Endothelial cell of umbilical vein (primary cell): ENCODE data around the gene LRRC8E. TPM values are rescaled to one million over a fixed set of nuclear protein-coding genes. Genes with fewer than 3 reads are reported as not detected.
A peak's percentile ranks its signal among the peaks of the same experiment; 100 is the strongest.

Source experiments
- BruUV-seq: library from RNA; stranded (reverse); fragments of 400-500 nt; replicated peaks from 2 replicates; lab custom pipeline; 2021; lab: Mats Ljungman, UMichigan
- CTCF ChIA-PET: fragments of 300-600, 350-600 bp; sonication (Branson Sonifier 250); formaldehyde crosslinking; loops from one replicate; lab custom pipeline; 2021; ENCODE audit warnings: antibody characterized with exemption, inconsistent platforms; lab: Charles Lee
- POLR2A ChIA-PET: fragments of 300-600, 350-600 bp; sonication (Branson Sonifier 250); formaldehyde crosslinking; loops from one replicate; lab custom pipeline; 2021; ENCODE audit warnings: antibody characterized with exemption, inconsistent platforms; lab: Charles Lee
- DNase-seq: peaks from one replicate; pipeline ENCODE4 v3.0.0-alpha.2; 2011; ENCODE audit warnings: low read depth, low spot score
- FAIRE-seq: peaks from 2 replicates; lab custom pipeline; 2011; peaks lifted over from hg19 to GRCh38; lab: Jason Lieb, UNC
- H2AFZ ChIP-seq: 2 replicates; pipeline ENCODE4 v1.6.0; 2012; ENCODE audit warnings: low read depth, low read length, control low read depth, inconsistent platforms
- H3K27ac ChIP-seq: 2 replicates; pipeline ENCODE4 v1.5.1; 2011; ENCODE audit warnings: low read depth, mild to moderate bottlenecking, control low read depth, low read length, moderate library complexity; ENCODE audit not compliant: insufficient read depth
- H3K27me3 ChIP-seq, 2 experiments: 2 replicates each; pipeline versions ENCODE4 v1.6.0 to v1.6.1; 2011; ENCODE audit warnings: low read length in 2 of 2, mixed read lengths in 1 of 2; ENCODE audit not compliant: control insufficient read depth in 2 of 2, insufficient read depth in 2 of 2
- H3K36me3 ChIP-seq, 2 experiments: 2 replicates in 1 of 2; 3 replicates in 1 of 2; pipeline ENCODE4 v1.5.1; 2011; ENCODE audit warnings: low read length in 2 of 2, mild to moderate bottlenecking in 1 of 2, moderate library complexity in 1 of 2; ENCODE audit not compliant: control insufficient read depth in 2 of 2, insufficient read depth in 2 of 2; ENCODE audit errors: extremely low read depth in 1 of 2
- H3K4me1 ChIP-seq: 3 replicates; pipeline ENCODE4 v1.5.1; 2011; ENCODE audit warnings: mild to moderate bottlenecking, low read length; ENCODE audit not compliant: control insufficient read depth, insufficient read depth; ENCODE audit errors: extremely low read depth
- H3K4me2 ChIP-seq: 2 replicates; pipeline ENCODE4 v1.6.1; 2011; ENCODE audit warnings: low read length, control low read depth, mixed read lengths; ENCODE audit not compliant: insufficient read depth
- H3K4me3 ChIP-seq, 3 experiments: fragments of 200-600 bp in 1 of 3; sonication (generic), shearing (Covaris generic) in 1 of 3; replicated peaks in 1 of 3; 2 replicates each; pipeline ENCODE4 v1.5.1; 2011 to 2016; ENCODE audit warnings: control low read depth in 3 of 3, low read length in 3 of 3, mild to moderate bottlenecking in 2 of 3, inconsistent platforms in 1 of 3, low read depth in 1 of 3, moderate library complexity in 1 of 3; ENCODE audit not compliant: insufficient read depth in 1 of 3
- H3K79me2 ChIP-seq: 2 replicates; pipeline ENCODE4 v1.6.0; 2012; ENCODE audit warnings: low read length, inconsistent platforms; ENCODE audit not compliant: control insufficient read depth, insufficient read depth
- H3K9ac ChIP-seq: replicated peaks from 2 replicates; pipeline ENCODE3; 2011; ENCODE audit warnings: low read length, control low read depth; ENCODE audit not compliant: insufficient read depth; ENCODE audit errors: extremely low read depth
- H3K9me1 ChIP-seq: replicated peaks from 3 replicates; pipeline ENCODE4 v1.6.0; 2011; ENCODE audit warnings: mild to moderate bottlenecking, low read length; ENCODE audit not compliant: control insufficient read depth, insufficient read depth; ENCODE audit errors: extremely low read depth
- H3K9me3 ChIP-seq: replicated peaks from 2 replicates; pipeline ENCODE4 v1.5.1; 2012; ENCODE audit warnings: low read length, inconsistent platforms; ENCODE audit not compliant: control insufficient read depth, insufficient read depth
- H4K20me1 ChIP-seq: replicated peaks from 2 replicates; pipeline ENCODE3; 2011; ENCODE audit warnings: mild to moderate bottlenecking, low read length; ENCODE audit not compliant: control insufficient read depth, insufficient read depth; ENCODE audit errors: extremely low read depth
- EZH2 ChIP-seq: IDR thresholded peaks from 2 replicates; pipeline ENCODE4 v1.6.1; 2012; ENCODE audit warnings: borderline replicate concordance, low read depth, mild to moderate bottlenecking, moderate library complexity, low read length, inconsistent platforms; ENCODE audit not compliant: severe bottlenecking
- FOS ChIP-seq: IDR thresholded peaks from 2 replicates; pipeline ENCODE4 v1.6.1; 2011; ENCODE audit warnings: mild to moderate bottlenecking, low read length, moderate library complexity, borderline replicate concordance; ENCODE audit not compliant: insufficient read depth
- GATA2 ChIP-seq: IDR thresholded peaks from 2 replicates; pipeline ENCODE4 v1.7.0; 2011; ENCODE audit warnings: low read depth, mild to moderate bottlenecking, moderate library complexity, mixed read lengths, low read length; ENCODE audit not compliant: insufficient read length, insufficient read depth
- JUN ChIP-seq: IDR thresholded peaks from 2 replicates; pipeline ENCODE4 v1.6.1; 2011; ENCODE audit warnings: borderline replicate concordance, low read depth; ENCODE audit not compliant: insufficient read length, insufficient read depth
- POLR2A ChIP-seq: IDR thresholded peaks from 2 replicates; pipeline ENCODE4 v1.6.1; 2012; ENCODE audit warnings: low read depth, mild to moderate bottlenecking, control low read depth, low read length
- POLR2AphosphoS5 ChIP-seq: IDR thresholded peaks from 2 replicates; pipeline ENCODE4 v1.6.1; 2012; ENCODE audit warnings: low read depth, mild to moderate bottlenecking, control low read depth, low read length, moderate library complexity; ENCODE audit not compliant: insufficient read depth
- dilution Hi-C: fragments of 300-500 bp; cut with MboI; formaldehyde crosslinking; loops from one replicate; pipeline ENCODE4 v1.15.0; 2019; ENCODE audit warnings: low sequenced_read_pairs; ENCODE audit not compliant: extremely low pct_ligation_motif_present
- intact Hi-C: fragments of 100-400 bp; cut with micrococcal nuclease; formaldehyde crosslinking; loops from one replicate; pipeline ENCODE4 v1.10.0; 2022
- polyA plus RNA-seq, 4 experiments: library from polyadenylated mRNA; depleted of rRNA in 3 of 4; stranded (reverse) in 3 of 4; unstranded in 1 of 4; fragments of >200 nt; gene quantifications; 2 replicates each; pipeline versions ENCODE4 v1.2.1 to v1.2.3, GENCODE V29; 2011 to 2012; ENCODE audit warnings: missing spikeins in 1 of 4
- total RNA-seq: library from RNA; stranded (reverse); gene quantifications from 2 replicates; pipeline ENCODE4 v1.2.3, GENCODE V29; 2021
- TF ChIP-seq, protein P1 (sequence below): IDR thresholded peaks from 2 replicates; pipeline ENCODE4 v1.6.1; 2011; ENCODE audit not compliant: insufficient read depth, insufficient read length
- TF ChIP-seq, protein P2 (sequence below), 2 donors: IDR thresholded peaks; 1 replicate in 1 of 2; 2 replicates in 1 of 2; pipeline ENCODE4 v1.5.1; 2011; ENCODE audit warnings: low read length in 2 of 2, mild to moderate bottlenecking in 2 of 2, moderate library complexity in 2 of 2, control low read depth in 1 of 2, inconsistent platforms in 1 of 2, low read depth in 1 of 2; ENCODE audit not compliant: insufficient read depth in 1 of 2; ENCODE audit errors: extremely low read depth in 1 of 2

The LRRC8E gene
- total and polyA plus RNA-seq, 2 donors (not counting 3 experiments of a cell fraction or from before 2014, with no cell fraction given), result 1.1 to 1.6 TPM

DNA sequence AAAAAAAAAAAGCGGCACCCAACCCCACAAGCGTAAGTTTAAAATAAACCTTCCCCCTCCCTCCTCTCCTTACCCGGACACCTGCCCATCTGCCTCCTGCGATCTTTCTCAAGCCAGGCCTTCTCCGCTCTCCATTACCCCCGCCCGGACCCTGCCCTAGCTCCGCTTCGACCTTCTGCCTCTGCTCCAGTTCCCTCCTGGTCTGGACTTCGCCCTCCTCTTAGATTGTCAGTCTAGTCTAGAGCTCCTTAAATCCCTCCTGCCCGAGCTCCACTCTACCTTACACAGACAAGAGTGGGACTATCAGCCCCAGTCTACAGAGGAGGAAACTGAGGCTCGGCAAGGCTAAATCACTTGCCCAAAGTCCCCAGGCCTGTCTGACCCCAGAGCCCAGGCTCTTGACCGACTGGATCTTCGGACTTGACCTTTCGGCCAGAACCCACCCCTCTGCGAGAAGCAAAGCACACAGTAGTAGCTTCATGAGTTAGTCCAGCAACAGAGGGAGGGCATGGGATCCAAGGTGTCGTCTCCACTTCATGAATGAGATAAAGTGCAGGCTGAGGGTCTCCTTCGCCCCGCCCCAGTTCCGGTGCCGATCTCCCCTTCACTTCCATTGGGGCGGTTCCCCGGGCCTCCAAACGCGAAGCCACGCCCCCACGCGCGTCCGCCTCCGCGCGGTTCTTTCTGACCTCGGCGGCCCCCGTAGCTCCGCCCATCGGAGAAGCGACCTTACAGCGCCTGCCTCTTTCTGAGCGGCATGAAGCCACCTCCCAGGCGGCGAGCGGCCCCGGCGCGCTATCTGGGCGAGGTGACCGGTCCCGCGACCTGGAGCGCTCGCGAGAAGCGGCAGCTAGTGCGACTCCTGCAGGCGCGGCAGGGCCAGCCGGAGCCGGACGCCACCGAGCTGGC lies 31.6 kb downstream of the LRRC8E start, which contains the start of gene SNAPC2:
Gene SNAPC2 (plus strand): TSS at position 729 of the 909 bp plus-strand sequence. CDS start 29 bp downstream, at position 758.
- FAIRE-seq, result no peak
- DNase-seq, result peak; percentile 94

More for the DNA sequence above, 31.6 kb downstream of the LRRC8E start, which contains the start of gene SNAPC2:
- Histone ChIP-seq H3K9me1 (no peaks in the 10 kb centered on the region), H4K20me1 (no peaks in the 10 kb centered on the region), H3K9me3 (no peaks in the 10 kb centered on the region), H3K27me3 (peaks cover 18 to 31% of the 10 kb centered on the region in 2 experiments), H2AFZ (peak within 1 kb of the TSS; percentile 84), H3K9ac (peak within 1 kb of the TSS; percentile 24), H3K4me1 (peaks cover 22% of the 10 kb centered on the region), H3K4me2 (peak within 1 kb of the TSS; percentile 82), H3K79me2 (no peaks in the 10 kb centered on the region), H3K4me3 (peak within 1 kb of the TSS; percentile 61 to 79 (median 63)), H3K27ac (peak within 1 kb of the TSS; percentile 13), H3K36me3 (peaks cover 0 to 5% of the 10 kb centered on the region in 2 experiments)
- ChIA-PET POLR2A (interaction anchor here (0.5 to 2.1 kb wide), 8 partner anchors 8 to 317 kb away, joined by 3 to 13 read pairs (median 4); partner anchors contain the start of genes MAP2K7 and TIMM44), CTCF (interaction anchor here (0.6 to 5.1 kb wide), 14 partner anchors 8 to 352 kb away, joined by 3 to 34 read pairs (median 7); partner anchors contain the start of genes MAP2K7 and TIMM44)
- intact Hi-C loops (loop anchor here (1.0 to 5.0 kb wide), 5 partner anchors 17 to 291 kb away; partner anchors contain the start of genes MAP2K7, PET100, TIMM44 and TRAPPC5), dilution Hi-C loops (no loop called here)
- TF ChIP-seq EZH2 (no peak), GATA2 (no peak), FOS (no peak), POLR2A (peak; percentile 68), POLR2AphosphoS5 (peak; percentile 58), JUN (no peak)
- TF ChIP-seq, protein P1, sequence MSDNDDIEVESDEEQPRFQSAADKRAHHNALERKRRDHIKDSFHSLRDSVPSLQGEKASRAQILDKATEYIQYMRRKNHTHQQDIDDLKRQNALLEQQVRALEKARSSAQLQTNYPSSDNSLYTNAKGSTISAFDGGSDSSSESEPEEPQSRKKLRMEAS, result no peak
- TF ChIP-seq, protein P2, sequence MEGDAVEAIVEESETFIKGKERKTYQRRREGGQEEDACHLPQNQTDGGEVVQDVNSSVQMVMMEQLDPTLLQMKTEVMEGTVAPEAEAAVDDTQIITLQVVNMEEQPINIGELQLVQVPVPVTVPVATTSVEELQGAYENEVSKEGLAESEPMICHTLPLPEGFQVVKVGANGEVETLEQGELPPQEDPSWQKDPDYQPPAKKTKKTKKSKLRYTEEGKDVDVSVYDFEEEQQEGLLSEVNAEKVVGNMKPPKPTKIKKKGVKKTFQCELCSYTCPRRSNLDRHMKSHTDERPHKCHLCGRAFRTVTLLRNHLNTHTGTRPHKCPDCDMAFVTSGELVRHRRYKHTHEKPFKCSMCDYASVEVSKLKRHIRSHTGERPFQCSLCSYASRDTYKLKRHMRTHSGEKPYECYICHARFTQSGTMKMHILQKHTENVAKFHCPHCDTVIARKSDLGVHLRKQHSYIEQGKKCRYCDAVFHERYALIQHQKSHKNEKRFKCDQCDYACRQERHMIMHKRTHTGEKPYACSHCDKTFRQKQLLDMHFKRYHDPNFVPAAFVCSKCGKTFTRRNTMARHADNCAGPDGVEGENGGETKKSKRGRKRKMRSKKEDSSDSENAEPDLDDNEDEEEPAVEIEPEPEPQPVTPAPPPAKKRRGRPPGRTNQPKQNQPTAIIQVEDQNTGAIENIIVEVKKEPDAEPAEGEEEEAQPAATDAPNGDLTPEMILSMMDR (IDR thresholded peaks at IDR 0.05; ENCODE audit: extremely low read depth in 1 of 2, insufficient read depth in 1 of 2, low read depth in 1 of 2, low read length in 2 of 2), result no peak
- BruUV-seq, result no TSS peak
